Liver (tissue), 9 donors: Measurements from ENCODE around the gene OVCH1. TPM values are rescaled to one million over a fixed set of nuclear protein-coding genes. Genes with fewer than 3 reads are reported as not detected.
"Not testable (repeated sequence)": the region's sequence is repeated elsewhere in the genome, so short reads cannot be mapped to it uniquely, and the experiment has no call there.

Source experiments
- DNase-seq: peaks from one replicate; pipeline ENCODE4 v3.0.0-alpha.2; 2017; ENCODE audit warnings: low spot score
- H3K27ac ChIP-seq, 2 donors: one replicate each; pipeline ENCODE4 v1.7.0; 2013; ENCODE audit warnings: inconsistent platforms in 2 of 2, low read length in 2 of 2, control low read depth in 1 of 2, low read depth in 1 of 2, mild to moderate bottlenecking in 1 of 2
- H3K27me3 ChIP-seq, 4 donors: one replicate each; pipeline versions ENCODE4 v1.6.1 to v1.7.0; 2013; ENCODE audit warnings: low read length in 3 of 4, inconsistent platforms in 1 of 4, mild to moderate bottlenecking in 1 of 4, moderate library complexity in 1 of 4; ENCODE audit not compliant: control insufficient read depth in 4 of 4, insufficient read depth in 4 of 4
- H3K36me3 ChIP-seq, 4 donors: one replicate each; pipeline versions ENCODE4 v1.6.1 to v1.7.0; 2013; ENCODE audit warnings: low read length in 3 of 4, mild to moderate bottlenecking in 3 of 4, low read depth in 1 of 4, moderate library complexity in 1 of 4; ENCODE audit not compliant: control insufficient read depth in 4 of 4, insufficient read depth in 3 of 4
- H3K4me1 ChIP-seq, 4 donors: one replicate each; pipeline versions ENCODE4 v1.6.1 to v1.7.0; 2013; ENCODE audit warnings: low read length in 3 of 4, mild to moderate bottlenecking in 3 of 4, moderate library complexity in 1 of 4; ENCODE audit not compliant: control insufficient read depth in 4 of 4, insufficient read depth in 4 of 4
- H3K4me3 ChIP-seq, 3 donors: one replicate each; pipeline versions ENCODE4 v1.6.1 to v1.7.0; 2013; ENCODE audit warnings: low read length in 3 of 3, control low read depth in 1 of 3, low read depth in 1 of 3, mild to moderate bottlenecking in 1 of 3
- H3K9ac ChIP-seq, 2 donors: one replicate each; pipeline ENCODE4 v1.7.0; 2013; ENCODE audit warnings: low read length in 2 of 2, mild to moderate bottlenecking in 2 of 2, moderate library complexity in 2 of 2, control low read depth in 1 of 2, low read depth in 1 of 2
- H3K9me3 ChIP-seq, 4 donors: one replicate each; pipeline versions ENCODE4 v1.6.1 to v1.7.0; 2013; ENCODE audit warnings: low read length in 3 of 4; ENCODE audit not compliant: control insufficient read depth in 4 of 4
- FOXA1 ChIP-seq: IDR thresholded peaks from 2 replicates; pipeline ENCODE4 v1.6.1; 2016; ENCODE audit warnings: antibody characterized with exemption
- FOXA2 ChIP-seq: IDR thresholded peaks from 2 replicates; pipeline ENCODE4 v1.6.1; 2016; ENCODE audit warnings: antibody characterized with exemption
- GABPA ChIP-seq, 2 donors: IDR thresholded peaks in 1 of 2; conservative IDR thresholded peaks in 1 of 2; 2 replicates each; pipeline ENCODE4 v1.6.1; 2016; ENCODE audit warnings: antibody characterized with exemption in 2 of 2, mild to moderate bottlenecking in 1 of 2, moderate library complexity in 1 of 2
- HNF4A ChIP-seq, 2 donors: conservative IDR thresholded peaks; 2 replicates each; pipeline ENCODE4 v1.6.1; 2016; ENCODE audit warnings: antibody characterized with exemption in 2 of 2, mild to moderate bottlenecking in 2 of 2
- HNF4G ChIP-seq: IDR thresholded peaks from 2 replicates; pipeline ENCODE4 v1.6.1; 2016; ENCODE audit warnings: antibody characterized with exemption
- JUND ChIP-seq, 2 donors: IDR thresholded peaks; 2 replicates each; pipeline ENCODE4 v1.6.1; 2016; ENCODE audit warnings: antibody characterized with exemption in 2 of 2
- NR2F2 ChIP-seq: IDR thresholded peaks from 2 replicates; pipeline ENCODE4 v1.6.1; 2016; ENCODE audit warnings: antibody characterized with exemption
- RAD21 ChIP-seq, 2 donors: IDR thresholded peaks; 2 replicates each; pipeline ENCODE4 v1.6.1; 2016; ENCODE audit warnings: antibody characterized with exemption in 2 of 2, mild to moderate bottlenecking in 2 of 2
- RXRA ChIP-seq, 2 donors: IDR thresholded peaks; 2 replicates each; pipeline ENCODE4 v1.6.1; 2017 to 2018; ENCODE audit warnings: antibody characterized with exemption in 2 of 2, mild to moderate bottlenecking in 1 of 2
- SP1 ChIP-seq: IDR thresholded peaks from 2 replicates; pipeline ENCODE4 v1.6.1; 2018; ENCODE audit warnings: antibody characterized with exemption, mild to moderate bottlenecking
- TAF1 ChIP-seq: conservative IDR thresholded peaks from 2 replicates; pipeline ENCODE4 v1.6.1; 2016; ENCODE audit warnings: antibody characterized with exemption, mild to moderate bottlenecking
- YY1 ChIP-seq: IDR thresholded peaks from 2 replicates; pipeline ENCODE4 v1.6.1; 2016; ENCODE audit warnings: antibody characterized with exemption, mild to moderate bottlenecking
- WGBS: extraction: QIAGEN DNeasy Blood & Tissue Kit; methylation state at CpG from one replicate; pipeline ENCODE4 v1.1.7; 2013; 5-methylcytosine and 5-hydroxymethylcytosine counted together
- polyA plus RNA-seq, 2 donors: library from polyadenylated mRNA; stranded (reverse) in 1 of 2; unstranded in 1 of 2; fragments of 200-250 nt in 1 of 2; fragments of >200 nt in 1 of 2; fragmentation: Nextera tagmentation in 1 of 2; extraction: Ambion mirVana in 1 of 2; gene quantifications; one replicate each; pipeline versions ENCODE4 v1.2.1 to v1.2.3, GENCODE V29; 2013 to 2015
- total RNA-seq, 2 donors: library from RNA; depleted of rRNA; stranded (reverse); fragments of >200 nt; gene quantifications; one replicate each; pipeline ENCODE4 v1.2.3, GENCODE V29; 2014
- TF ChIP-seq, protein P1 (sequence below): IDR thresholded peaks from 2 replicates; pipeline ENCODE4 v1.6.1; 2016; ENCODE audit warnings: antibody characterized with exemption
- TF ChIP-seq, protein P2 (sequence below): IDR thresholded peaks from 2 replicates; pipeline ENCODE4 v1.6.1; 2016; ENCODE audit warnings: antibody characterized with exemption
- TF ChIP-seq, protein P3 (sequence below): IDR thresholded peaks from 2 replicates; pipeline ENCODE4 v1.6.1; 2016; ENCODE audit warnings: antibody characterized with exemption
- TF ChIP-seq, protein P4 (sequence below): fragments of 150-350 bp; IDR thresholded peaks from 2 replicates; pipeline ENCODE4 v1.5.1; 2017; ENCODE audit warnings: improper control_type of control experiment, low read depth, low read length; ENCODE audit not compliant: missing input control
- TF ChIP-seq, protein P5 (sequence below): IDR thresholded peaks from 2 replicates; pipeline ENCODE4 v1.6.1; 2016; ENCODE audit warnings: antibody characterized with exemption, mild to moderate bottlenecking
- donor health status: healthy.
- donor health status: healthy.
- donor health status: healthy.
- donor health status: healthy.
- donor health status: healthy.

OVCH1 gene
- total and polyA plus RNA-seq, 4 donors: 0.08 TPM; not detected in 3

DNA sequence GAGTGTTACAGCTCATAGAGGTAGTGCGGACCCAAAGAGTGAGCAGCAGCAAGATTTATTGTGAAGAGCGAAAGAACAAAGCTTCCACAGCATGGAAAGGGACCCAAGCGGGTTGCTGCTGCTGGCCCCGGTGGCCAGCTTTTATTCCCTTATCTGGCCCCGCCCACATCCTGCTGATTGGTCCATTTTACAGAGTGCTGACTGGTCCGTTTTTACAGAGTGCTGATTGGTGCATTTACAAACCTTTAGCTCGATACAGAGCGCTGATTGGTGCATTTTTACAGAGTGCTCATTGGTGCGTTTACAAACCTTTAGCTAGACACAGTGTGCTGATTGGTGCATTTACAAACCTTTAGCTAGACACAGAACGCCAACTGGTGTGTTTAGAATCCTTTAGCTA, 60.7 kb downstream of the OVCH1 start:
- 94% methylated on average over 10 of the region's 10 CpGs for WGBS
- DNase-seq, H3K4me3 ChIP-seq, H3K9me3 ChIP-seq, H3K27ac ChIP-seq, H3K27me3 ChIP-seq, H3K36me3 ChIP-seq, H3K9ac ChIP-seq: not testable (repeated sequence)
- peaks cover 4 to 21% (median 5%) of the 10 kb centered on the region in 4 donors for H3K4me1 ChIP-seq

DNA sequence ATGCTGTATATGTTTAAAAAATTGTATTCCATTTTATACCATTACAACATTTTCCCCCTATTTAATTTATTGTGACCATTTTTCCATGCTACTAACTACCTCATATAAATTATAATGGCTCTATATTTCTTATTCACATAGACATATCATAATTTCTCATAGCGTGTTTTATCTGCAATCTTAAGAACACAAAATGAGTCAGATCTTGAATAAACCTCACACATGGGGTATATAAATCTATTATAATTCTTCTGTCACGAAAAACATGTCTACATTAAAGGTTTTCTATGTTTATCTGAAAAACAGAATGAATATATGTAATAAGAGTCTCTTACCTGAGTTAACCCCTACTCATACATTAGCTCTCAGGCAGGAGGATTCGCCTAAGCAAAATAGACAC, 66.0 kb downstream of the OVCH1 start:
- Histone ChIP-seq H3K4me3 (no peak overlapping the region), H3K36me3 (no peaks in the 10 kb centered on the region), H3K4me1 (peaks cover 0 to 2% (median 0%) of the 10 kb centered on the region in 4 donors), H3K9me3 (no peaks in the 10 kb centered on the region), H3K27me3 (no peaks in the 10 kb centered on the region), H3K9ac (no peak overlapping the region), H3K27ac (no peak overlapping the region)
- DNase-seq: no peak
- WGBS: 86% methylated on average over 3 of the region's 3 CpGs
- TF ChIP-seq HNF4A (conservative IDR thresholded peaks at IDR 0.05) (no peak), NR2F2 (no peak), JUND (IDR thresholded peaks at IDR 0.05) (no peak), RXRA (IDR thresholded peaks at IDR 0.05) (no peak), HNF4G (no peak), SP1 (no peak), YY1 (no peak), GABPA (IDR thresholded peaks at IDR 0.05 in 1 of 2, conservative IDR thresholded peaks at IDR 0.05 in 1 of 2) (no peak), FOXA2 (no peak), RAD21 (IDR thresholded peaks at IDR 0.05) (no peak), TAF1 (no peak), FOXA1 (no peak)
- TF ChIP-seq, protein P1, sequence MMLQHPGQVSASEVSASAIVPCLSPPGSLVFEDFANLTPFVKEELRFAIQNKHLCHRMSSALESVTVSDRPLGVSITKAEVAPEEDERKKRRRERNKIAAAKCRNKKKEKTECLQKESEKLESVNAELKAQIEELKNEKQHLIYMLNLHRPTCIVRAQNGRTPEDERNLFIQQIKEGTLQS: no peak
- TF ChIP-seq, protein P2, sequence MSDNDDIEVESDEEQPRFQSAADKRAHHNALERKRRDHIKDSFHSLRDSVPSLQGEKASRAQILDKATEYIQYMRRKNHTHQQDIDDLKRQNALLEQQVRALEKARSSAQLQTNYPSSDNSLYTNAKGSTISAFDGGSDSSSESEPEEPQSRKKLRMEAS: no peak
- TF ChIP-seq, protein P3, sequence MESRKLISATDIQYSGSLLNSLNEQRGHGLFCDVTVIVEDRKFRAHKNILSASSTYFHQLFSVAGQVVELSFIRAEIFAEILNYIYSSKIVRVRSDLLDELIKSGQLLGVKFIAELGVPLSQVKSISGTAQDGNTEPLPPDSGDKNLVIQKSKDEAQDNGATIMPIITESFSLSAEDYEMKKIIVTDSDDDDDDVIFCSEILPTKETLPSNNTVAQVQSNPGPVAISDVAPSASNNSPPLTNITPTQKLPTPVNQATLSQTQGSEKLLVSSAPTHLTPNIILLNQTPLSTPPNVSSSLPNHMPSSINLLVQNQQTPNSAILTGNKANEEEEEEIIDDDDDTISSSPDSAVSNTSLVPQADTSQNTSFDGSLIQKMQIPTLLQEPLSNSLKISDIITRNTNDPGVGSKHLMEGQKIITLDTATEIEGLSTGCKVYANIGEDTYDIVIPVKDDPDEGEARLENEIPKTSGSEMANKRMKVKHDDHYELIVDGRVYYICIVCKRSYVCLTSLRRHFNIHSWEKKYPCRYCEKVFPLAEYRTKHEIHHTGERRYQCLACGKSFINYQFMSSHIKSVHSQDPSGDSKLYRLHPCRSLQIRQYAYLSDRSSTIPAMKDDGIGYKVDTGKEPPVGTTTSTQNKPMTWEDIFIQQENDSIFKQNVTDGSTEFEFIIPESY: no peak
- TF ChIP-seq, protein P4, sequence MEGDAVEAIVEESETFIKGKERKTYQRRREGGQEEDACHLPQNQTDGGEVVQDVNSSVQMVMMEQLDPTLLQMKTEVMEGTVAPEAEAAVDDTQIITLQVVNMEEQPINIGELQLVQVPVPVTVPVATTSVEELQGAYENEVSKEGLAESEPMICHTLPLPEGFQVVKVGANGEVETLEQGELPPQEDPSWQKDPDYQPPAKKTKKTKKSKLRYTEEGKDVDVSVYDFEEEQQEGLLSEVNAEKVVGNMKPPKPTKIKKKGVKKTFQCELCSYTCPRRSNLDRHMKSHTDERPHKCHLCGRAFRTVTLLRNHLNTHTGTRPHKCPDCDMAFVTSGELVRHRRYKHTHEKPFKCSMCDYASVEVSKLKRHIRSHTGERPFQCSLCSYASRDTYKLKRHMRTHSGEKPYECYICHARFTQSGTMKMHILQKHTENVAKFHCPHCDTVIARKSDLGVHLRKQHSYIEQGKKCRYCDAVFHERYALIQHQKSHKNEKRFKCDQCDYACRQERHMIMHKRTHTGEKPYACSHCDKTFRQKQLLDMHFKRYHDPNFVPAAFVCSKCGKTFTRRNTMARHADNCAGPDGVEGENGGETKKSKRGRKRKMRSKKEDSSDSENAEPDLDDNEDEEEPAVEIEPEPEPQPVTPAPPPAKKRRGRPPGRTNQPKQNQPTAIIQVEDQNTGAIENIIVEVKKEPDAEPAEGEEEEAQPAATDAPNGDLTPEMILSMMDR: no peak
- TF ChIP-seq, protein P5, sequence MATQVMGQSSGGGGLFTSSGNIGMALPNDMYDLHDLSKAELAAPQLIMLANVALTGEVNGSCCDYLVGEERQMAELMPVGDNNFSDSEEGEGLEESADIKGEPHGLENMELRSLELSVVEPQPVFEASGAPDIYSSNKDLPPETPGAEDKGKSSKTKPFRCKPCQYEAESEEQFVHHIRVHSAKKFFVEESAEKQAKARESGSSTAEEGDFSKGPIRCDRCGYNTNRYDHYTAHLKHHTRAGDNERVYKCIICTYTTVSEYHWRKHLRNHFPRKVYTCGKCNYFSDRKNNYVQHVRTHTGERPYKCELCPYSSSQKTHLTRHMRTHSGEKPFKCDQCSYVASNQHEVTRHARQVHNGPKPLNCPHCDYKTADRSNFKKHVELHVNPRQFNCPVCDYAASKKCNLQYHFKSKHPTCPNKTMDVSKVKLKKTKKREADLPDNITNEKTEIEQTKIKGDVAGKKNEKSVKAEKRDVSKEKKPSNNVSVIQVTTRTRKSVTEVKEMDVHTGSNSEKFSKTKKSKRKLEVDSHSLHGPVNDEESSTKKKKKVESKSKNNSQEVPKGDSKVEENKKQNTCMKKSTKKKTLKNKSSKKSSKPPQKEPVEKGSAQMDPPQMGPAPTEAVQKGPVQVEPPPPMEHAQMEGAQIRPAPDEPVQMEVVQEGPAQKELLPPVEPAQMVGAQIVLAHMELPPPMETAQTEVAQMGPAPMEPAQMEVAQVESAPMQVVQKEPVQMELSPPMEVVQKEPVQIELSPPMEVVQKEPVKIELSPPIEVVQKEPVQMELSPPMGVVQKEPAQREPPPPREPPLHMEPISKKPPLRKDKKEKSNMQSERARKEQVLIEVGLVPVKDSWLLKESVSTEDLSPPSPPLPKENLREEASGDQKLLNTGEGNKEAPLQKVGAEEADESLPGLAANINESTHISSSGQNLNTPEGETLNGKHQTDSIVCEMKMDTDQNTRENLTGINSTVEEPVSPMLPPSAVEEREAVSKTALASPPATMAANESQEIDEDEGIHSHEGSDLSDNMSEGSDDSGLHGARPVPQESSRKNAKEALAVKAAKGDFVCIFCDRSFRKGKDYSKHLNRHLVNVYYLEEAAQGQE: no peak
